Thyroid gland (tissue), 4 donors: ENCODE measurements around the gene CRY1.

Experiments
- CTCF ChIP-seq, 6 experiments: fragments of 200-600 bp in 3 of 6; fragments of 450-650 bp in 3 of 6; sonication (generic) in 3 of 6; IDR thresholded peaks; one replicate each; pipeline ENCODE4 v1.5.1; 2016 to 2019; ENCODE audit warnings: antibody characterized with exemption in 6 of 6, mild to moderate bottlenecking in 2 of 6, inconsistent platforms in 1 of 6, moderate library complexity in 1 of 6
- POLR2A ChIP-seq, 2 donors: fragments of 450-650 bp; IDR thresholded peaks; one replicate each; pipeline ENCODE4 v1.6.1; 2017; ENCODE audit warnings: antibody characterized with exemption in 2 of 2, mild to moderate bottlenecking in 2 of 2, moderate library complexity in 1 of 2

- no peak for TF ChIP-seq POLR2A (IDR thresholded peaks at IDR 0.05)
- TF ChIP-seq CTCF (IDR thresholded peaks at IDR 0.05): no peak
Measured at GRCh38 chr12:107125833-107126232, 32.5 kb upstream of the CRY1 start.
